ENCODE results near the gene EXOSC6.
"Not testable (repeated sequence)": the region's sequence is repeated elsewhere in the genome, so short reads cannot be mapped to it uniquely, and the experiment has no call there.

The EXOSC6 gene

GRCh38 chr16:70267516-70267915 is 15.8 kb upstream of the EXOSC6 start:
- TF ChIP-seq CTCF (IDR thresholded peaks at IDR 0.05; ENCODE audit: insufficient read depth, low read depth, low read length, missing control alignments): peak; percentile 67
- peak; percentile 46 for DNase-seq (ENCODE audit: low read depth)

GRCh38 chr16:70259903-70260302 is 8.2 kb upstream of the EXOSC6 start:
- not testable (repeated sequence) for H3K4me3 ChIP-seq (ENCODE audit: low read depth, low read length); DNase-seq (ENCODE audit: low read depth)

More at GRCh38 chr16:70267516-70267915, 15.8 kb upstream of the EXOSC6 start:
- no peak overlapping the region for H3K4me3 ChIP-seq (ENCODE audit: low read depth, low read length)

- no peak overlapping the region for H3K4me3 ChIP-seq (ENCODE audit: low read depth, low read length)
- TF ChIP-seq CTCF (IDR thresholded peaks at IDR 0.05; ENCODE audit: insufficient read depth, low read depth, low read length, missing control alignments): no peak
- DNase-seq (ENCODE audit: low read depth): no peak
These were observed 7.2 kb upstream of the EXOSC6 start for GRCh38 chr16:70258946-70259345.

- DNase-seq (ENCODE audit: low read depth): no peak
- H3K4me3 ChIP-seq (ENCODE audit: low read depth, low read length): no peak overlapping the region
- TF ChIP-seq CTCF (IDR thresholded peaks at IDR 0.05; ENCODE audit: insufficient read depth, low read depth, low read length, missing control alignments): no peak
These were observed 6.3 kb upstream of the EXOSC6 start for GRCh38 chr16:70258065-70258464.

- TF ChIP-seq CTCF (IDR thresholded peaks at IDR 0.05; ENCODE audit: insufficient read depth, low read depth, low read length, missing control alignments): no peak
- H3K4me3 ChIP-seq (ENCODE audit: low read depth, low read length): no peak overlapping the region
- no peak for DNase-seq (ENCODE audit: low read depth)
These were observed 5.7 kb upstream of the EXOSC6 start for GRCh38 chr16:70257391-70257790.

GRCh38 chr16:70255574-70255973 is 3.8 kb upstream of the EXOSC6 start:
- H3K4me3 ChIP-seq (ENCODE audit: low read depth, low read length): no peak overlapping the region
- no peak for DNase-seq (ENCODE audit: low read depth)
- TF ChIP-seq CTCF (IDR thresholded peaks at IDR 0.05; ENCODE audit: insufficient read depth, low read depth, low read length, missing control alignments): no peak

GRCh38 chr16:70254965-70255286 is 3.2 kb upstream of the EXOSC6 start:
- no peak overlapping the region for H3K4me3 ChIP-seq (ENCODE audit: low read depth, low read length)
- TF ChIP-seq CTCF (IDR thresholded peaks at IDR 0.05; ENCODE audit: insufficient read depth, low read depth, low read length, missing control alignments): no peak
- DNase-seq (ENCODE audit: low read depth): no peak

All from GM12865 (cell line).